Endothelial cell (in vitro differentiated cells): ENCODE data around the gene MON1B. TPM values are rescaled to one million over a fixed set of nuclear protein-coding genes. Genes with fewer than 3 reads are reported as not detected.
A peak's percentile ranks its signal among the peaks of the same experiment; 100 is the strongest.

ENCODE experiments used
- DNase-seq: peaks from one replicate; pipeline ENCODE4 v3.0.0; 2021; ENCODE audit warnings: low spot score
- H3K27ac Mint-ChIP-seq: one replicate; pipeline ENCODE4 v1.8.0; 2021; ENCODE audit warnings: mixed read lengths, inconsistent platforms; ENCODE audit not compliant: unreplicated experiment
- H3K27me3 Mint-ChIP-seq: one replicate; pipeline ENCODE4 v1.8.0; 2021; ENCODE audit warnings: mild to moderate bottlenecking, moderate library complexity, mixed read lengths, inconsistent platforms; ENCODE audit not compliant: unreplicated experiment
- H3K36me3 Mint-ChIP-seq: one replicate; pipeline ENCODE4 v1.8.0; 2021; ENCODE audit warnings: mild to moderate bottlenecking, low read depth, mixed read lengths, inconsistent platforms; ENCODE audit not compliant: unreplicated experiment
- H3K4me1 Mint-ChIP-seq: one replicate; pipeline ENCODE4 v1.8.0; 2021; ENCODE audit warnings: mild to moderate bottlenecking, mixed read lengths, inconsistent platforms; ENCODE audit not compliant: unreplicated experiment
- H3K4me3 Mint-ChIP-seq: one replicate; pipeline ENCODE4 v1.8.0; 2021; ENCODE audit warnings: mild to moderate bottlenecking, mixed read lengths, inconsistent platforms; ENCODE audit not compliant: unreplicated experiment
- H3K9me3 Mint-ChIP-seq: one replicate; pipeline ENCODE4 v1.8.0; 2021; ENCODE audit warnings: mixed read lengths, inconsistent platforms; ENCODE audit not compliant: unreplicated experiment
- total RNA-seq: library from RNA; stranded (reverse); fragmentation: NEBNext Ultra II Directional; extraction: Animal tissue kit (Norgen Biotek cat#: 25700); gene quantifications from one replicate; pipeline ENCODE4 v1.2.1, GENCODE V29; 2021; ENCODE audit not compliant: unreplicated experiment
- TF ChIP-seq, protein P1 (sequence below): fragments of 200-600 bp; sonication (generic); IDR thresholded peaks from one replicate; pipeline ENCODE4 v1.5.0; 2021; ENCODE audit warnings: antibody characterized with exemption; ENCODE audit not compliant: unreplicated experiment

MON1B gene
- total RNA-seq, 1 donor from 2014 or later: 35.6 TPM

DNA sequence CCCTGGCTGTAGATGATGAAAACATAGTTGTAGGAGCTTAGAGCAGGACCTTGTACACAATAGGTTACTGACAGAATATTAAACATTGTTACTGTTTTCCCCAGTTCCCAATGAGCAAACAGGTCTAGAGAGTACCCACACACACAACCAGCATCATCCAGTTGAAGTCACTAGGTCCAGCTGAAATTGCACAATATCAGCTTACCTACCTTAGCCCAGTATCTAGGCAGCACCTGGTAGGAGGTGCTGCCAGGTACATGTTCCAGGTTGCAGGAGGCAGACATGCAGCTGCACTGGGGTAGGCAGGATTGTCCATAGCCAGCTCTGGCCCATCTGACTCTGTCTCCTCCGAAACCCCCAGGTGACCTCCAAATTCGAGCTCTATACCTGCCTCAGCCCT lies 6.8 kb downstream of the MON1B start:
- peak overlapping the region; percentile 25 for H3K4me3 Mint-ChIP-seq
- H3K4me1 Mint-ChIP-seq: peaks cover 2% of the 10 kb centered on the region
- no peaks in the 10 kb centered on the region for H3K9me3 Mint-ChIP-seq
- no peak overlapping the region for H3K27ac Mint-ChIP-seq
- peaks cover 34% of the 10 kb centered on the region for H3K36me3 Mint-ChIP-seq
- H3K27me3 Mint-ChIP-seq: no peaks in the 10 kb centered on the region
- TF ChIP-seq, protein P1, sequence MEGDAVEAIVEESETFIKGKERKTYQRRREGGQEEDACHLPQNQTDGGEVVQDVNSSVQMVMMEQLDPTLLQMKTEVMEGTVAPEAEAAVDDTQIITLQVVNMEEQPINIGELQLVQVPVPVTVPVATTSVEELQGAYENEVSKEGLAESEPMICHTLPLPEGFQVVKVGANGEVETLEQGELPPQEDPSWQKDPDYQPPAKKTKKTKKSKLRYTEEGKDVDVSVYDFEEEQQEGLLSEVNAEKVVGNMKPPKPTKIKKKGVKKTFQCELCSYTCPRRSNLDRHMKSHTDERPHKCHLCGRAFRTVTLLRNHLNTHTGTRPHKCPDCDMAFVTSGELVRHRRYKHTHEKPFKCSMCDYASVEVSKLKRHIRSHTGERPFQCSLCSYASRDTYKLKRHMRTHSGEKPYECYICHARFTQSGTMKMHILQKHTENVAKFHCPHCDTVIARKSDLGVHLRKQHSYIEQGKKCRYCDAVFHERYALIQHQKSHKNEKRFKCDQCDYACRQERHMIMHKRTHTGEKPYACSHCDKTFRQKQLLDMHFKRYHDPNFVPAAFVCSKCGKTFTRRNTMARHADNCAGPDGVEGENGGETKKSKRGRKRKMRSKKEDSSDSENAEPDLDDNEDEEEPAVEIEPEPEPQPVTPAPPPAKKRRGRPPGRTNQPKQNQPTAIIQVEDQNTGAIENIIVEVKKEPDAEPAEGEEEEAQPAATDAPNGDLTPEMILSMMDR: no peak
- DNase-seq: no peak

DNA sequence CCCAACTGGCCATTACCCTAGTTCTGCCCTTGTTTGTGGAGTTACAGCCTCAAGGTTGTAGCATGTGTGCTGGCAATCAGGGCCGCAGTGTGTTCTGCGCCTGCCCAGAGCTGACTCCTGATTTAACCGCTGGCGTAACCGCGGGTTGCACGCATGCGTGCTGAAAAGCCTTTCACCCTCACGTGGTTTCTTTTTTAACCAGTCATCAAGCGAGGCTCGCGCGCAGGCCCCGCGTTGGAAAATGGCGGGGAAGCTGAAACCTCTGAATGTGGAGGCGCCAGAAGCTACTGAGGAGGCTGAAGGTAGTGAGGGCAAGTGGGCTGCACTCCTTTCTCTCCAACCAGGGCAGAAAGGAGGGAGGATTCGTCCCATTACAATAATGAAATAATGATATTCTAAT lies 8.2 kb downstream of the MON1B start, which contains the start of gene SYCE1L:
TSS of gene SYCE1L (plus strand) at position 198 of the 400 bp plus-strand sequence. CDS start at position 242, 44 bp downstream.
- no peak within 1 kb of the TSS for H3K27ac Mint-ChIP-seq
- peaks cover 21% of the 10 kb centered on the region for H3K36me3 Mint-ChIP-seq
- H3K9me3 Mint-ChIP-seq: no peaks in the 10 kb centered on the region
- no peak within 1 kb of the TSS for H3K4me3 Mint-ChIP-seq
- no peak for DNase-seq
- H3K4me1 Mint-ChIP-seq: no peaks in the 10 kb centered on the region
- H3K27me3 Mint-ChIP-seq: no peaks in the 10 kb centered on the region
- TF ChIP-seq, protein P1: no peak

DNA sequence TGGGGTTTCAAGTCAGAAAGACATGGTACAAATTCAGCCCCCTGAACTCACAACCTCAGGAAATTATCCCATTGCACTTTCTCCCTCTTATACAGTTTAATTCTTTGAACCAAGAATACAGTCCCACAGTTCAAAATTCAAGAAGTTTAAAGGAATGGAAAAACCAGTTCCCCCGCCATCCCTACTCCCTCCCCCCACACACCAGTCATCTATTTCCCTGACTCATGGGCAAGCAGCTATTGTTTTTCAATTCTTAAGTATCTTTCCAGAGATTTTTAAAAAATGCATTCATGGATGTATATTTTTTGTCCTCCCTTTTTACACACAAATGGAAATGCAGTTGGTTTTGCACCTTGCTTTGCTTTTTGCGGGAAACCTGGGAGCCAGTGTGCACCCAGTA lies 15.5 kb downstream of the MON1B start:
- Mint-ChIP-seq H3K4me1 (peaks cover 1% of the 10 kb centered on the region), H3K27ac (no peak overlapping the region), H3K9me3 (no peaks in the 10 kb centered on the region), H3K4me3 (no peak overlapping the region), H3K27me3 (peaks cover 3% of the 10 kb centered on the region), H3K36me3 (peaks cover under 1% of the 10 kb centered on the region)
- no peak for DNase-seq
- TF ChIP-seq, protein P1: no peak

DNA sequence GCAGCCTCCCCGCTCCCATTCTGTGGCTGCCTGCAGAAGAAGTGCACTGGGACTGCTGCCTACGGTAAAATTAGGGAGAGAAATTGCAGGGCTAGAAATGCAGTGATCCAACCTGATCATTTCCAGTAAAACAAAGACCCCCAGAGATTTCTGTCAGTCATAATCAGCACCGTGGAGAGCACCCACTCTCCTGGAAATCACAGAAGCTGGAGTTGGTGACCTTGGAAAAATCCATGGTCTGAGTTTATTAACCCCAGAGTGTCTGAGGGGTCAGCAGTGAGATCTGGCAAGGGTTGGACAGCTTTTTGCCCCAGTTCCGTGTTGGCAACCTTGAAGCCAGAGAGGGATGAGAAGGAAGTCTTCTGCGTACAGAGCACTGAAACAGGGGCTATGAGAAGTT lies 16.0 kb downstream of the MON1B start:
- Mint-ChIP-seq H3K36me3 (peaks cover 5% of the 10 kb centered on the region), H3K27ac (no peak overlapping the region), H3K27me3 (peaks cover 7% of the 10 kb centered on the region), H3K4me3 (no peak overlapping the region), H3K9me3 (no peaks in the 10 kb centered on the region), H3K4me1 (peaks cover 6% of the 10 kb centered on the region)
- TF ChIP-seq, protein P1: no peak
- DNase-seq: no peak

DNA sequence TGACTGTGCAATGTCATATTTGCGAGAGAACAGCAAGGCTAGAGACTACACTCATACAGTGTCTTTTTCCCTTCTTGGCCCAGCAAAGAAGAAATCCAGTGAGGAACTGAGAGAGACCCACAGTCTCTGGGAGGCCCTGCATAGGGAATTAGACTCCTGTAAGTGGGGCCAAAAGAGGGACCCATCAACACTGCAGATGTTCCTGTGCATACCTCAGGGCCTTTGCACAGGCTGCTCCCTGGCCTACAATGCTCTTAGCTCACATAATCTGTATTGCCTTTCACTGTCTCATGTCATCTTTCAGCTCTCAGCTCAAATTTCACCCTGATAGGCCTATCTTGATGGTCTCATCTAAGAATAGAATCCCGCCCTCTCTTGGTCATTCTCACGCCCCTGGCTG lies 17.4 kb downstream of the MON1B start:
- Mint-ChIP-seq H3K4me1 (peaks cover 8% of the 10 kb centered on the region), H3K4me3 (no peak overlapping the region), H3K27me3 (peaks cover 7% of the 10 kb centered on the region), H3K36me3 (peaks cover 5% of the 10 kb centered on the region), H3K27ac (no peak overlapping the region), H3K9me3 (no peaks in the 10 kb centered on the region)
- TF ChIP-seq, protein P1: no peak
- no peak for DNase-seq
